ENCODE data around the gene RIMS3. TPM values are rescaled to one million over a fixed set of nuclear protein-coding genes. Genes with fewer than 3 reads are reported as not detected.
"Not testable (repeated sequence)": the region's sequence is repeated elsewhere in the genome, so short reads cannot be mapped to it uniquely, and the experiment has no call there.

Gene RIMS3
- total and polyA plus RNA-seq, 2 experiments from 2014 or later: 1.4 to 1.6 TPM

- Histone ChIP-seq H4K20me1 (ENCODE audit: insufficient read depth, poor library complexity, severe bottlenecking) (no peaks in the 10 kb centered on the region), H3K9me3 (ENCODE audit: low read depth) (no peaks in the 10 kb centered on the region), H3K27ac (no peak overlapping the region), H3K4me1 (ENCODE audit: insufficient read depth) (no peaks in the 10 kb centered on the region), H3K36me3 (replicated peaks; ENCODE audit: insufficient read depth, low read depth) (no peaks in the 10 kb centered on the region), H2AFZ (no peak overlapping the region), H3K27me3 (no peaks in the 10 kb centered on the region), H3K9me2 (replicated peaks; ENCODE audit: insufficient read depth) (no peaks in the 10 kb centered on the region), H3K4me2 (no peak overlapping the region), H3K79me2 (no peaks in the 10 kb centered on the region), H3K4me3 (no peak overlapping the region)
- 67% methylated on average over 6 of the region's 6 CpGs for WGBS (ENCODE audit: low lambda C conversion rate, missing lambda C conversion rate)
- DNase-seq (ENCODE audit: low spot score): no peak
- TF ChIP-seq EZH2 (IDR thresholded peaks at IDR 0.05; ENCODE audit: borderline replicate concordance) (no peak), CTCF (IDR thresholded peaks at IDR 0.05; ENCODE audit: poor library complexity) (no peak), EZH2phosphoT487 (IDR thresholded peaks at IDR 0.05; ENCODE audit: low read depth, severe bottlenecking, unreplicated experiment) (no peak)
These were observed 81.5 kb downstream of the RIMS3 start for GRCh38 chr1:40583980-40584379.

- Histone ChIP-seq H3K4me2 (no peak overlapping the region), H3K9me2 (replicated peaks; ENCODE audit: insufficient read depth) (no peaks in the 10 kb centered on the region), H3K79me2 (no peaks in the 10 kb centered on the region), H3K27me3 (no peaks in the 10 kb centered on the region), H4K20me1 (ENCODE audit: insufficient read depth, poor library complexity, severe bottlenecking) (no peaks in the 10 kb centered on the region), H3K4me1 (ENCODE audit: insufficient read depth) (no peaks in the 10 kb centered on the region), H2AFZ (no peak overlapping the region), H3K27ac (no peak overlapping the region), H3K9me3 (ENCODE audit: low read depth) (no peaks in the 10 kb centered on the region), H3K36me3 (replicated peaks; ENCODE audit: insufficient read depth, low read depth) (no peaks in the 10 kb centered on the region), H3K4me3 (no peak overlapping the region)
- TF ChIP-seq CTCF (IDR thresholded peaks at IDR 0.05; ENCODE audit: poor library complexity) (no peak), EZH2phosphoT487 (IDR thresholded peaks at IDR 0.05; ENCODE audit: low read depth, severe bottlenecking, unreplicated experiment) (no peak), EZH2 (IDR thresholded peaks at IDR 0.05; ENCODE audit: borderline replicate concordance) (no peak)
- no peak for DNase-seq (ENCODE audit: low spot score)
- WGBS (ENCODE audit: low lambda C conversion rate, missing lambda C conversion rate): 95% methylated on average over 2 of the region's 2 CpGs
These were observed 83.4 kb downstream of the RIMS3 start for GRCh38 chr1:40582116-40582515.

- no peak overlapping the region for H3K4me2 ChIP-seq
- H3K27me3 ChIP-seq: no peaks in the 10 kb centered on the region
- TF ChIP-seq CTCF (IDR thresholded peaks at IDR 0.05; ENCODE audit: poor library complexity) (no peak), EZH2 (IDR thresholded peaks at IDR 0.05; ENCODE audit: borderline replicate concordance) (no peak), EZH2phosphoT487 (IDR thresholded peaks at IDR 0.05; ENCODE audit: low read depth, severe bottlenecking, unreplicated experiment) (no peak)
- no peaks in the 10 kb centered on the region for H3K36me3 ChIP-seq (replicated peaks; ENCODE audit: insufficient read depth, low read depth)
- no peaks in the 10 kb centered on the region for H3K4me1 ChIP-seq (ENCODE audit: insufficient read depth)
- no peak for DNase-seq (ENCODE audit: low spot score)
- no peaks in the 10 kb centered on the region for H3K9me3 ChIP-seq (ENCODE audit: low read depth)
- no peak overlapping the region for H3K4me3 ChIP-seq
- no peaks in the 10 kb centered on the region for H3K79me2 ChIP-seq
- H2AFZ ChIP-seq: no peak overlapping the region
- no peaks in the 10 kb centered on the region for H4K20me1 ChIP-seq (ENCODE audit: insufficient read depth, poor library complexity, severe bottlenecking)
- no peak overlapping the region for H3K27ac ChIP-seq
- no peaks in the 10 kb centered on the region for H3K9me2 ChIP-seq (replicated peaks; ENCODE audit: insufficient read depth)
These were observed 90.1 kb downstream of the RIMS3 start for GRCh38 chr1:40575336-40575735.

- H3K36me3 ChIP-seq (replicated peaks; ENCODE audit: insufficient read depth, low read depth); DNase-seq (ENCODE audit: low spot score); H3K27me3 ChIP-seq; H3K4me3 ChIP-seq; H3K4me1 ChIP-seq (ENCODE audit: insufficient read depth); H2AFZ ChIP-seq; H3K4me2 ChIP-seq; H3K79me2 ChIP-seq; H3K9me2 ChIP-seq (replicated peaks; ENCODE audit: insufficient read depth); H3K27ac ChIP-seq; H3K9me3 ChIP-seq (ENCODE audit: low read depth); H4K20me1 ChIP-seq (ENCODE audit: insufficient read depth, poor library complexity, severe bottlenecking): not testable (repeated sequence)
- WGBS (ENCODE audit: low lambda C conversion rate, missing lambda C conversion rate): 90% methylated on average over 3 of the region's 3 CpGs
These were observed 90.7 kb downstream of the RIMS3 start for GRCh38 chr1:40574805-40575204.

Other genes starting within 250 kb of the RIMS3 start
- 3.2 and 5.0 TPM in 2 replicates for gene ZFP69B, start 215.2 kb downstream of the RIMS3 start, total RNA-seq
- 1.1 and 4.8 TPM in 2 replicates for gene ZFP69B, start 215.2 kb downstream of the RIMS3 start, polyA plus RNA-seq
- 2.1 and 2.3 TPM in 2 replicates for gene ZFP69, start 188.4 kb downstream of the RIMS3 start, total RNA-seq
- 1.3 and 1.4 TPM in 2 replicates for gene ZFP69, start 188.4 kb downstream of the RIMS3 start, polyA plus RNA-seq
- gene EXO5, start 156.9 kb downstream of the RIMS3 start, total RNA-seq: 8.9 and 13.2 TPM in 2 replicates
- 4.3 and 7.8 TPM in 2 replicates for gene EXO5, start 156.9 kb downstream of the RIMS3 start, polyA plus RNA-seq
- 5.3 and 9.6 TPM in 2 replicates for gene ZNF684, start 134.0 kb downstream of the RIMS3 start, total RNA-seq
- gene ZNF684, start 134.0 kb downstream of the RIMS3 start, polyA plus RNA-seq: 1.8 and 3.3 TPM in 2 replicates
- gene NFYC, start 26.0 kb upstream of the RIMS3 start, total RNA-seq: 38.6 and 44.1 TPM in 2 replicates
- 52.5 and 54.8 TPM in 2 replicates for gene NFYC, start 26.0 kb upstream of the RIMS3 start, polyA plus RNA-seq
- gene KCNQ4, start 118.1 kb upstream of the RIMS3 start, total RNA-seq: not detected in 2 replicates
- gene KCNQ4, start 118.1 kb upstream of the RIMS3 start, polyA plus RNA-seq: not detected in 2 replicates
- gene CITED4, start 196.7 kb upstream of the RIMS3 start, total RNA-seq: 3.9 and 6.8 TPM in 2 replicates
- 29.0 and 30.0 TPM in 2 replicates for gene CITED4, start 196.7 kb upstream of the RIMS3 start, polyA plus RNA-seq